Neural crest cell (in vitro differentiated cells): ENCODE data around the gene NELFCD. TPM values are rescaled to one million over a fixed set of nuclear protein-coding genes. Genes with fewer than 3 reads are reported as not detected.

ENCODE experiments used
- DNase-seq: peaks from one replicate; pipeline ENCODE4 v3.0.0; 2021; ENCODE audit warnings: low read depth, mixed read lengths, low spot score
- H3K27ac Mint-ChIP-seq: one replicate; pipeline ENCODE4 v1.8.0; 2021; ENCODE audit warnings: mild to moderate bottlenecking, mixed read lengths; ENCODE audit not compliant: unreplicated experiment
- H3K27me3 Mint-ChIP-seq: 2 replicates; pipeline ENCODE4 v1.8.0; 2021; ENCODE audit warnings: low read depth, mild to moderate bottlenecking, mixed read lengths
- H3K36me3 Mint-ChIP-seq: 2 replicates; pipeline ENCODE4 v1.8.0; 2021; ENCODE audit warnings: low read depth, mild to moderate bottlenecking, mixed read lengths
- H3K4me1 Mint-ChIP-seq: 2 replicates; pipeline ENCODE4 v1.8.0; 2021; ENCODE audit warnings: mixed read lengths
- H3K4me3 Mint-ChIP-seq: one replicate; pipeline ENCODE4 v1.8.0; 2021; ENCODE audit warnings: mild to moderate bottlenecking, mixed read lengths
- H3K9me3 Mint-ChIP-seq: 2 replicates; pipeline ENCODE4 v1.8.0; 2021; ENCODE audit warnings: mixed read lengths
- CTCF ChIP-seq: fragments of 200-600 bp; sonication (generic); conservative IDR thresholded peaks from 2 replicates; pipeline ENCODE4 v1.5.0; 2021; ENCODE audit warnings: antibody characterized with exemption, mild to moderate bottlenecking
- total RNA-seq: library from RNA; stranded (reverse); gene quantifications from 2 replicates; pipeline ENCODE4 v1.2.1, GENCODE V29; 2021

NELFCD gene
- total RNA-seq, 1 donor from 2014 or later = 117 TPM

GRCh38 chr20:58986968-58987517 is 6.0 kb downstream of the NELFCD start:
- DNase-seq = no peak
- Mint-ChIP-seq H3K36me3 (peaks cover 22% of the 10 kb centered on the region), H3K27ac (no peak overlapping the region), H3K4me3 (no peak overlapping the region), H3K4me1 (peaks cover 29% of the 10 kb centered on the region), H3K9me3 (no peaks in the 10 kb centered on the region), H3K27me3 (no peaks in the 10 kb centered on the region)
- TF ChIP-seq CTCF = no peak

GRCh38 chr20:58987790-58988564 is 6.9 kb downstream of the NELFCD start:
- peaks cover 21% of the 10 kb centered on the region for H3K4me1 Mint-ChIP-seq
- DNase-seq = no peak
- no peak for TF ChIP-seq CTCF
- no peak overlapping the region for H3K4me3 Mint-ChIP-seq
- H3K27me3 Mint-ChIP-seq = no peaks in the 10 kb centered on the region
- peaks cover 17% of the 10 kb centered on the region for H3K36me3 Mint-ChIP-seq
- no peak overlapping the region for H3K27ac Mint-ChIP-seq
- no peaks in the 10 kb centered on the region for H3K9me3 Mint-ChIP-seq

DNA sequence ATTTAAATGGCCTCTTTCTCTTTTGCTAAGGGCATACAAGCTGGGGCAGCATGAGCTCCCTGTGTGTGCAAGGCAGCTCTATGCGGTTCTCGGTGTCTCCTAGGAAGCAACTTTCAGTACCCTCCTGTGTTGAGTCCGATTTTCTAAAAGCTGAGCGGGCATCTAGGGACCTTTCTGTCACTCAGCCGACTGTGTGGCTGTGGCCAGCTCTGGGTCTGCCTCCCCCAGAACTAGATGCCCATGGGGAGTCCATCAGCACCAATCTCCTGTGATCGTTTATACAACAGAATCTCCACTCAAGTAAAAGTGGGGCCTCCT is 7.5 kb downstream of the NELFCD start:
- Mint-ChIP-seq H3K9me3 (no peaks in the 10 kb centered on the region), H3K27ac (no peak overlapping the region), H3K36me3 (peaks cover 17% of the 10 kb centered on the region), H3K4me3 (no peak overlapping the region), H3K27me3 (no peaks in the 10 kb centered on the region), H3K4me1 (peaks cover 20% of the 10 kb centered on the region)
- no peak for TF ChIP-seq CTCF
- DNase-seq = no peak

GRCh38 chr20:58989196-58989595 is 8.1 kb downstream of the NELFCD start:
- no peaks in the 10 kb centered on the region for H3K9me3 Mint-ChIP-seq
- DNase-seq = no peak
- no peaks in the 10 kb centered on the region for H3K27me3 Mint-ChIP-seq
- H3K4me3 Mint-ChIP-seq = no peak overlapping the region
- no peak overlapping the region for H3K27ac Mint-ChIP-seq
- TF ChIP-seq CTCF = no peak
- peaks cover 14% of the 10 kb centered on the region for H3K4me1 Mint-ChIP-seq
- H3K36me3 Mint-ChIP-seq = peaks cover 20% of the 10 kb centered on the region

GRCh38 chr20:58990651-58991445 is 9.8 kb downstream of the NELFCD start:
- H3K36me3 Mint-ChIP-seq = peaks cover 24% of the 10 kb centered on the region
- peaks cover 4% of the 10 kb centered on the region for H3K4me1 Mint-ChIP-seq
- no peak overlapping the region for H3K4me3 Mint-ChIP-seq
- no peaks in the 10 kb centered on the region for H3K9me3 Mint-ChIP-seq
- no peak for DNase-seq
- no peak for TF ChIP-seq CTCF
- peak overlapping the region; percentile 57 for H3K27ac Mint-ChIP-seq
- no peaks in the 10 kb centered on the region for H3K27me3 Mint-ChIP-seq
